22Rv1 (cell line): ENCODE data around the gene ELMO3.

Source experiments
- ZFX ChIP-seq: fragments of 450-650 bp; IDR thresholded peaks from 2 replicates; pipeline ENCODE4 v1.6.1; 2017; ENCODE audit warnings: antibody characterized with exemption, borderline replicate concordance
- TF ChIP-seq, protein P1 (sequence below): fragments of 450-650 bp; IDR thresholded peaks from 2 replicates; pipeline ENCODE4 v1.5.1; 2017; ENCODE audit warnings: mild to moderate bottlenecking

DNA sequence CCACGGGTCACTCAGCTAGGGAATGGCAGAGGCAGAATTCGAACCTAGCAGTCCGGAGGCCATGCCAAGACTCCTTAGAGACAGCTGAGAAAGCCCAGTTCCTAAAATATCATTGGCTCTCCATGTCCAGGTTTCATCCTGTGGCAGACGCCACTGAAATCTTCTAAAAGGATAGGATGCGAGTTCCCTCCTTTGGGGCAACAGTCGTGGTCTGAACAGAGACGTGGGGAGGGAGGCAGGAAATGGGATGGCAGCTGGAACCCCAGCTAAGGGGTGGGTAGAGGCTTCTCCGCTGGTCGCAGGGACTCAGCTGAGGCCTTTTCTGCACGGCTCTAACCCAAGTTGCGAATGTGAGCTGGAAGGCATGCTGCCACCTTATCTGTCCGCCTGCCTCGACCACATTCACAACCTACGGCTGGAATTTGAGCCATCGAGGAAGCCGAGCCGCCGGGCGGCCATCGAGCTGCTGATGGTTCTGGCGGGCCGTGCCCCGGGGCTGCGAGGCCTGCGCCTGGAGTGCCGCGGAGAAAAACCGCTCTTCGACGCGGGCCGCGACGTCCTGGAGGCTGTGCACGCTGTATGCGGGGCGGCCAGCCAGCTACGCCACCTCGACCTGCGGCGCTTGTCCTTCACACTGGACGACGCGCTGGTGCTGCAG, 36.3 kb upstream of the ELMO3 start:
- TF ChIP-seq, protein P1, sequence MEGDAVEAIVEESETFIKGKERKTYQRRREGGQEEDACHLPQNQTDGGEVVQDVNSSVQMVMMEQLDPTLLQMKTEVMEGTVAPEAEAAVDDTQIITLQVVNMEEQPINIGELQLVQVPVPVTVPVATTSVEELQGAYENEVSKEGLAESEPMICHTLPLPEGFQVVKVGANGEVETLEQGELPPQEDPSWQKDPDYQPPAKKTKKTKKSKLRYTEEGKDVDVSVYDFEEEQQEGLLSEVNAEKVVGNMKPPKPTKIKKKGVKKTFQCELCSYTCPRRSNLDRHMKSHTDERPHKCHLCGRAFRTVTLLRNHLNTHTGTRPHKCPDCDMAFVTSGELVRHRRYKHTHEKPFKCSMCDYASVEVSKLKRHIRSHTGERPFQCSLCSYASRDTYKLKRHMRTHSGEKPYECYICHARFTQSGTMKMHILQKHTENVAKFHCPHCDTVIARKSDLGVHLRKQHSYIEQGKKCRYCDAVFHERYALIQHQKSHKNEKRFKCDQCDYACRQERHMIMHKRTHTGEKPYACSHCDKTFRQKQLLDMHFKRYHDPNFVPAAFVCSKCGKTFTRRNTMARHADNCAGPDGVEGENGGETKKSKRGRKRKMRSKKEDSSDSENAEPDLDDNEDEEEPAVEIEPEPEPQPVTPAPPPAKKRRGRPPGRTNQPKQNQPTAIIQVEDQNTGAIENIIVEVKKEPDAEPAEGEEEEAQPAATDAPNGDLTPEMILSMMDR: no peak
- TF ChIP-seq ZFX: no peak
